ENCODE measurements around the gene CABLES1.
"Not testable (repeated sequence)": the region's sequence is repeated elsewhere in the genome, so short reads cannot be mapped to it uniquely, and the experiment has no call there.

The CABLES1 gene

GRCh38 chr18:23088310-23088709 is 47.0 kb upstream of the CABLES1 start (continued):
- no peak for TF ChIP-seq ZNF561 (tag by site-specific recombination; IDR thresholded peaks at IDR 0.05; ENCODE audit: borderline replicate concordance)
- no peak for TF ChIP-seq ZNF560 (tag by site-specific recombination; IDR thresholded peaks at IDR 0.05; ENCODE audit: borderline replicate concordance)
- no peak for TF ChIP-seq ZFP69B (tag by site-specific recombination; IDR thresholded peaks at IDR 0.05)
- no peak for TF ChIP-seq KLF16 (tag by site-specific recombination; IDR thresholded peaks at IDR 0.05)
- no peak for TF ChIP-seq ZNF76 (tag by site-specific recombination; IDR thresholded peaks at IDR 0.05; ENCODE audit: borderline replicate concordance, low read depth)

GRCh38 chr18:23091017-23091993 is 44.0 kb upstream of the CABLES1 start:
- not testable (repeated sequence) for H3K9me3 ChIP-seq (ENCODE audit: control insufficient read depth, insufficient read depth, low read depth, low read length); H3K27ac ChIP-seq (ENCODE audit: extremely low read depth, low read depth, low read length); H3K36me3 ChIP-seq (ENCODE audit: control insufficient read depth in 2 of 2, insufficient read depth in 1 of 2, low read length in 2 of 2); H3K4me3 ChIP-seq (ENCODE audit: low read depth, low read length); H3K4me1 ChIP-seq (ENCODE audit: control insufficient read depth, insufficient read depth, low read length)
- ChIA-PET POLR2A (interaction anchor here (0.7 kb wide), 1 partner anchor 297 kb away, joined by 3 read pairs; no protein-coding TSS in a partner anchor), CTCF (interaction anchor here (0.6 to 0.8 kb wide), 5 partner anchors 14 to 835 kb away, joined by 3 to 4 read pairs (median 3); no protein-coding TSS in a partner anchor)

GRCh38 chr18:23092121-23092520 is 43.2 kb upstream of the CABLES1 start:
- Histone ChIP-seq H3K36me3 (ENCODE audit: control insufficient read depth in 2 of 2, insufficient read depth in 1 of 2, low read length in 2 of 2) (no peaks in the 10 kb centered on the region), H3K4me3 (ENCODE audit: low read depth, low read length) (no peak overlapping the region), H3K27ac (ENCODE audit: extremely low read depth, low read depth, low read length) (no peak overlapping the region), H3K4me1 (ENCODE audit: control insufficient read depth, insufficient read depth, low read length) (no peaks in the 10 kb centered on the region), H3K9me3 (ENCODE audit: control insufficient read depth, insufficient read depth, low read depth, low read length) (no peaks in the 10 kb centered on the region)
- CTCF ChIA-PET: no interaction called here
- POLR2A ChIA-PET: no interaction called here
- TF ChIP-seq ZNF23 (tag by site-specific recombination; IDR thresholded peaks at IDR 0.05; ENCODE audit: borderline replicate concordance) (no peak), ZSCAN18 (tag by site-specific recombination; IDR thresholded peaks at IDR 0.05) (no peak), MEIS1 (CRISPR knock-in tag; IDR thresholded peaks at IDR 0.05; ENCODE audit: borderline replicate concordance) (no peak), SCRT1 (tag by site-specific recombination; IDR thresholded peaks at IDR 0.05; ENCODE audit: borderline replicate concordance) (no peak), SP3 (tag by site-specific recombination; IDR thresholded peaks at IDR 0.05) (no peak), ZBTB1 (tag by site-specific recombination; IDR thresholded peaks at IDR 0.05) (no peak), KLF1 (tag by site-specific recombination; IDR thresholded peaks at IDR 0.05) (no peak), PBX3 (CRISPR knock-in tag; IDR thresholded peaks at IDR 0.05) (no peak), SP2 (tag by site-specific recombination; IDR thresholded peaks at IDR 0.05) (no peak), ZNF768 (tag by site-specific recombination; IDR thresholded peaks at IDR 0.05) (no peak), ZNF664 (tag by site-specific recombination; IDR thresholded peaks at IDR 0.05) (no peak), ZNF114 (tag by site-specific recombination; IDR thresholded peaks at IDR 0.05) (no peak), ZNF510 (tag by site-specific recombination; IDR thresholded peaks at IDR 0.05; ENCODE audit: insufficient replicate concordance) (no peak), ZBTB6 (tag by site-specific recombination; IDR thresholded peaks at IDR 0.05) (no peak), ZNF654 (tag by site-specific recombination; IDR thresholded peaks at IDR 0.05; ENCODE audit: low read depth) (no peak)

GRCh38 chr18:23093130-23093529 is 42.2 kb upstream of the CABLES1 start:
- POLR2A ChIA-PET: interaction anchor here (0.6 kb wide), 1 partner anchor 16 kb away, joined by 8 read pairs; no protein-coding TSS in a partner anchor
- CTCF ChIA-PET: interaction anchor here (0.6 to 0.7 kb wide), 4 partner anchors 27 to 1013 kb away, joined by 3 to 5 read pairs (median 3); no protein-coding TSS in a partner anchor
- not testable (repeated sequence) for H3K27ac ChIP-seq (ENCODE audit: extremely low read depth, low read depth, low read length); H3K4me1 ChIP-seq (ENCODE audit: control insufficient read depth, insufficient read depth, low read length); H3K4me3 ChIP-seq (ENCODE audit: low read depth, low read length); H3K36me3 ChIP-seq (ENCODE audit: control insufficient read depth in 2 of 2, insufficient read depth in 1 of 2, low read length in 2 of 2); H3K9me3 ChIP-seq (ENCODE audit: control insufficient read depth, insufficient read depth, low read depth, low read length)
